Pons (tissue), 1 donor: ENCODE data around the gene SEPSECS.

ENCODE experiments used
- DNase-seq: peaks from one replicate; pipeline ENCODE4 v3.0.0-alpha.2; 2016; ENCODE audit warnings: low spot score

The SEPSECS gene

GRCh38 chr4:25080571-25080970, 79.7 kb downstream of the SEPSECS start:
- DNase-seq, result no peak

GRCh38 chr4:25078523-25078922, 81.7 kb downstream of the SEPSECS start:
- no peak for DNase-seq

DNA sequence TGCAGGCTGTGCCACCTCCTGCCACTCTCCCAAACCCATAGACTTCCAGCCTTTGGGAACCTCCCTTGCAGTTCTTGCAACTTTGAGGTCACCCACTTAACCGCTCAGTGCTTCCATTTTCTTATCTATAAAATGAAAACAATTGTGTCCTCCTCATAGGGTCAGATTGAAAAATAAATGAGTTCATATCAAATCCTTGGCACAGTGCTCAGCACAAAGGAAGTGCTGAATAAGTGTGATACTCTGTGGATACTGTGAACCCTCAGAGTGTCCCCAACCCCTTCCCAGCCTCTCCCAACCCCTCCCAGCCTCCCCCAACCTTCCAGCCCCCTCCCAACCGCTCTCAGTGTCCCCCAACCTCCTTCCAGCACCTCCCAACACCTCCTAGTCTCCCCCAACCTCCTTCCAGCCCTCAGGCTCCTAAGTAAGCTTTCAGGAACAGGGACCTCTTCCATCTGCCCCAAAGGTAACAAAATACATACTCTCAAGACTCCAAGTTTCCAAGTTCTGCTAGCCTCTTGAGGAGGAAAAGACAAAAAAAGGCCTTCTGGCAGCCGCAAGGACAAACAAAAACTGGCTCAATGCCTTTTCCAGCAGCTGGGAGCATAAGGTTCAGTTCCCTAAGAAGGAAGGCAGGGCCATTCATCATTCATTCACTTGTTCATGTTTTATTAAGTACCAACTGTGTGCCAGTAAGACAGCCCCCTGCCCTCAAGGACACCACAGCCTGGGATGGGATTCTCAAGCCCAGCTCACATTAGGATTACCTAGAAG, 83.4 kb downstream of the SEPSECS start:
- no peak for DNase-seq

DNA sequence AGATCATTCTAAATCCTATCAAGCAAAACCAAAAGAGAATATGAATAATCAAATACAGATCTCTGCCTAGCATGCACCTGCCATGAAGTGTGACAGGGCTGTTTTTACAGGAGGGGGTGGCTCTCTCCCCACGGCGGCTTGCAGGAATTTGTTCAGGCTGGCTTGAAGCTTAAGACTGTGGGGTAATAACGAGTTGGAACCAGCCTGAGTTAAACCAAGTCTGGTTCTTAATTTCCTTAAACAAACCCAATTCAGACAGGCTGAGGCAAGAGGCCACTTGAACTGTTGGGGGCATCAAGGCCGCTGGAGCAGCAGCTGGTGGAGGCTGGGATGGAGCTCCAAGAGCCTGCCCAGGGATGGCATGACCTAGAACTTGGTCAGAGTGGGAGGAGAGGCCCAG, 84.4 kb downstream of the SEPSECS start:
- no peak for DNase-seq

- no peak for DNase-seq
Observed at GRCh38 chr4:25075129-25075528, 85.1 kb downstream of the SEPSECS start.

- no peak for DNase-seq
Observed at GRCh38 chr4:25070545-25070944, 89.7 kb downstream of the SEPSECS start.
